ENCODE measurements around the gene PLD4. TPM values are rescaled to one million over a fixed set of nuclear protein-coding genes. Genes with fewer than 3 reads are reported as not detected.
A peak's percentile ranks its signal among the peaks of the same experiment; 100 is the strongest.

PLD4 gene
- polyA plus RNA-seq, 3 donors, result 12.2 to 15.5 (median 15.1) TPM

GRCh38 chr14:104932676-104933631 is 8.3 kb downstream of the PLD4 start:
- peak overlapping the region; percentile 57 for H3K9ac ChIP-seq (ENCODE audit: insufficient read depth, low read length, poor library complexity, severe bottlenecking)
- peaks cover 5 to 8% of the 10 kb centered on the region in 2 donors for H3K4me1 ChIP-seq (ENCODE audit: control insufficient read depth in 1 of 2, insufficient read depth in 2 of 2, low read length in 2 of 2)
- H2AFZ ChIP-seq (ENCODE audit: insufficient read depth, low read depth, low read length, poor library complexity, severe bottlenecking), result peak overlapping the region; percentile 86
- Mint-ChIP-seq H3K4me1 (no peaks in the 10 kb centered on the region), H3K4me3 (peak overlapping the region; percentile 77 to 83), H3K9me3 (peaks cover 0 to 4% (median 0%) of the 10 kb centered on the region in 7 donors), H3K36me3 (peaks cover 4 to 5% of the 10 kb centered on the region in 2 donors), H3K27me3 (ENCODE audit: low read depth in 3 of 3) (peaks cover 29 to 36% (median 33%) of the 10 kb centered on the region in 3 donors), H3K27ac (no peak overlapping the region)
- WGBS (ENCODE audit: insufficient coverage), result 37% methylated on average over 72 of the region's 100 CpGs
- H4K20me1 ChIP-seq (ENCODE audit: insufficient read depth, low read length), result no peaks in the 10 kb centered on the region
- peaks cover 0 to 3% of the 10 kb centered on the region in 2 donors for H3K9me3 ChIP-seq (replicated peaks in 1 of 2; ENCODE audit: control insufficient read depth in 1 of 2, insufficient read depth in 1 of 2, low read length in 2 of 2)
- no peak overlapping the region for H3K27ac ChIP-seq (ENCODE audit: low read depth in 1 of 2, low read length in 2 of 2)
- peak overlapping the region; percentile 84 for H3K4me2 ChIP-seq (replicated peaks; ENCODE audit: extremely low read depth, low read length, poor library complexity, severe bottlenecking)
- no peaks in the 10 kb centered on the region for H3K79me2 ChIP-seq (ENCODE audit: insufficient read depth, low read length)
- H3K27me3 ChIP-seq (ENCODE audit: control insufficient read depth in 2 of 2, insufficient read depth in 2 of 2, low read length in 2 of 2), result peaks cover 7 to 31% of the 10 kb centered on the region in 2 donors
- peak; percentile 79 for TF ChIP-seq CTCF (IDR thresholded peaks at IDR 0.05)
- peak overlapping the region; percentile 29 to 74 (median 31) for H3K4me3 ChIP-seq (replicated peaks in 1 of 3; ENCODE audit: low read depth in 2 of 3, low read length in 3 of 3)
- intact Hi-C loops (cut with micrococcal nuclease), result no loop called here
- H3K36me3 ChIP-seq (replicated peaks in 1 of 2; ENCODE audit: control insufficient read depth in 1 of 2, insufficient read depth in 2 of 2, low read length in 2 of 2), result peaks cover 0 to 4% of the 10 kb centered on the region in 2 donors
- peak; percentile 67 to 73 (median 73) for DNase-seq
